Smooth muscle cell (in vitro differentiated cells): ENCODE results near the gene ZNF836. TPM values are rescaled to one million over a fixed set of nuclear protein-coding genes. Genes with fewer than 3 reads are reported as not detected.

Experiments used
- DNase-seq: peaks from one replicate; lab custom pipeline; 2025; ENCODE audit not compliant: unreplicated experiment; lab: John Stamatoyannopoulos, UW
- H2AFZ ChIP-seq: fragments of 200-600 bp; sonication (generic); 2 replicates; pipeline ENCODE4 v1.6.0; 2016; ENCODE audit warnings: antibody characterized with exemption, low read depth, mild to moderate bottlenecking
- H3F3A ChIP-seq: fragments of 200-600 bp; sonication (generic); 2 replicates; pipeline ENCODE4 v1.6.0; 2017; ENCODE audit warnings: antibody characterized with exemption, low read depth
- H3K27ac ChIP-seq: fragments of 200-600 bp; sonication (generic); 2 replicates; pipeline ENCODE4 v1.5.1; 2016; ENCODE audit warnings: low read depth, mild to moderate bottlenecking
- H3K27me3 ChIP-seq: fragments of 200-600 bp; sonication (generic); 2 replicates; pipeline ENCODE4 v1.6.1; 2016; ENCODE audit warnings: low read depth, mild to moderate bottlenecking
- H3K36me3 ChIP-seq: fragments of 200-600 bp; sonication (generic); 2 replicates; pipeline ENCODE4 v1.5.1; 2016; ENCODE audit warnings: low read depth
- H3K4me1 ChIP-seq: fragments of 200-600 bp; sonication (generic); 2 replicates; pipeline ENCODE4 v1.5.1; 2016; ENCODE audit warnings: low read depth
- H3K4me2 ChIP-seq: fragments of 200-600 bp; sonication (generic); 2 replicates; pipeline ENCODE4 v1.6.0; 2016; ENCODE audit warnings: mild to moderate bottlenecking
- H3K4me3 ChIP-seq: fragments of 200-600 bp; sonication (generic); 2 replicates; pipeline ENCODE4 v1.5.1; 2016; ENCODE audit warnings: mild to moderate bottlenecking
- H3K79me2 ChIP-seq: fragments of 200-600 bp; sonication (generic); 2 replicates; pipeline ENCODE4 v1.6.0; 2016; ENCODE audit warnings: low read depth, mild to moderate bottlenecking
- H3K9ac ChIP-seq: fragments of 200-600 bp; sonication (generic); 2 replicates; pipeline ENCODE4 v1.6.0; 2016; ENCODE audit warnings: low read depth
- H3K9me3 ChIP-seq: fragments of 200-600 bp; sonication (generic); replicated peaks from 2 replicates; pipeline ENCODE4 v1.5.1; 2016; ENCODE audit warnings: low read depth
- H4K20me1 ChIP-seq: fragments of 200-600 bp; sonication (generic); 2 replicates; pipeline ENCODE4 v1.6.0; 2016; ENCODE audit warnings: low read depth
- WGBS: methylation state at CpG from one replicate; pipeline ENCODE4 v1.1.7; 2016; ENCODE audit warnings: low lambda C conversion rate; 5-methylcytosine and 5-hydroxymethylcytosine counted together
- polyA plus RNA-seq: library from polyadenylated mRNA; unstranded; fragments of >200 nt; fragmentation: Nextera tagmentation; extraction: Ambion mirVana; gene quantifications from 2 replicates; pipeline ENCODE4 v1.2.1, GENCODE V29; 2016
- total RNA-seq: library from RNA; depleted of rRNA; stranded (reverse); fragments of >200 nt; gene quantifications from 2 replicates; pipeline ENCODE4 v1.2.3, GENCODE V29; 2014
- TF ChIP-seq, protein P1 (sequence below): fragments of 200-600 bp; sonication (generic); IDR thresholded peaks from 2 replicates; pipeline ENCODE4 v1.5.1; 2017; ENCODE audit warnings: borderline replicate concordance, mild to moderate bottlenecking, antibody characterized with exemption; ENCODE audit not compliant: insufficient read depth, poor library complexity, severe bottlenecking

ZNF836 gene
- total and polyA plus RNA-seq, 2 experiments from 2014 or later, result 3.3 to 5.7 TPM

GRCh38 chr19:52141203-52141602 lies 30.2 kb downstream of the ZNF836 start:
- TF ChIP-seq, protein P1, sequence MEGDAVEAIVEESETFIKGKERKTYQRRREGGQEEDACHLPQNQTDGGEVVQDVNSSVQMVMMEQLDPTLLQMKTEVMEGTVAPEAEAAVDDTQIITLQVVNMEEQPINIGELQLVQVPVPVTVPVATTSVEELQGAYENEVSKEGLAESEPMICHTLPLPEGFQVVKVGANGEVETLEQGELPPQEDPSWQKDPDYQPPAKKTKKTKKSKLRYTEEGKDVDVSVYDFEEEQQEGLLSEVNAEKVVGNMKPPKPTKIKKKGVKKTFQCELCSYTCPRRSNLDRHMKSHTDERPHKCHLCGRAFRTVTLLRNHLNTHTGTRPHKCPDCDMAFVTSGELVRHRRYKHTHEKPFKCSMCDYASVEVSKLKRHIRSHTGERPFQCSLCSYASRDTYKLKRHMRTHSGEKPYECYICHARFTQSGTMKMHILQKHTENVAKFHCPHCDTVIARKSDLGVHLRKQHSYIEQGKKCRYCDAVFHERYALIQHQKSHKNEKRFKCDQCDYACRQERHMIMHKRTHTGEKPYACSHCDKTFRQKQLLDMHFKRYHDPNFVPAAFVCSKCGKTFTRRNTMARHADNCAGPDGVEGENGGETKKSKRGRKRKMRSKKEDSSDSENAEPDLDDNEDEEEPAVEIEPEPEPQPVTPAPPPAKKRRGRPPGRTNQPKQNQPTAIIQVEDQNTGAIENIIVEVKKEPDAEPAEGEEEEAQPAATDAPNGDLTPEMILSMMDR, result no peak
- peaks cover 11% of the 10 kb centered on the region for H3K4me1 ChIP-seq
- H3K9ac ChIP-seq, result no peak overlapping the region
- peaks cover 23% of the 10 kb centered on the region for H3K79me2 ChIP-seq
- no peaks in the 10 kb centered on the region for H4K20me1 ChIP-seq
- peaks cover 4% of the 10 kb centered on the region for H3F3A ChIP-seq
- H3K9me3 ChIP-seq, result no peaks in the 10 kb centered on the region
- H3K27me3 ChIP-seq, result no peaks in the 10 kb centered on the region
- peaks cover 5% of the 10 kb centered on the region for H3K36me3 ChIP-seq
- no peak overlapping the region for H3K4me2 ChIP-seq
- DNase-seq, result no peak
- no peak overlapping the region for H3K27ac ChIP-seq
- WGBS, result 92% methylated on average over 2 of the region's 2 CpGs
- no peak overlapping the region for H2AFZ ChIP-seq
- no peak overlapping the region for H3K4me3 ChIP-seq

DNA sequence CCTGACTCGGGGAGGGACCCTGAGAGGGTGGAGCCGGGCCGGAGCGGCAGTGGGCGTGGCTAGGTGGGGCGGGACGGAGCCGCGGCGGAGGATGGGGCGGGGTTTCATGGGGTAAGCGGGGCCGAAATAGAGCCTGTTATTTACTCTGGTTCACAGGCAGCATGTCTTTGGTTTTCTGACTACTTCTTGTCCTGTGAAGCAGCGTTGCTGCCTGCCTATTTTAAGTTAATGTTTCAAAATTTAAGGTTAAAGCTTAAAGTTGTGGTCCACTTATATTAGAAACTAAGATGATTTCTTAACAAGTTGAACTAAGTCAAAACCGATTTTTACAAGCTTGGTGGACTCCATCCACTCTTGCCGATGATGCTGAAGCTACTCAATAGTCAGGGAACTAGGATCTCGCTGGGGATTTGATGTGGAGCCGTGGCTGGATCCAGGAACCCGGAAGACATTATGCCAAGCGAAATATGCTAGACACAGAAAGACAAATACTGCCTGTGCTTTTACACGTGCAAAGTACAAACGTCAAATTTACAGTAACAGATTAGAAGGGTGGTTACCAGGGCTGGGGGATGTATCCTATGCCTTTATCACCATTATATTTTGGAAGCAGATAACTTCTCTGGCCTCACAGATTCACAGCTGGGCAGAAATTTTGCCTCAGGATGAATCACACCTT lies 31.2 kb downstream of the ZNF836 start:
- Histone ChIP-seq H3K27ac (peak overlapping the region; percentile 24), H3K4me2 (peak overlapping the region; percentile 97), H2AFZ (peak overlapping the region; percentile 97), H4K20me1 (no peaks in the 10 kb centered on the region), H3K4me3 (peak overlapping the region; percentile 88), H3K9ac (no peak overlapping the region), H3F3A (peaks cover 4% of the 10 kb centered on the region), H3K4me1 (peaks cover 11% of the 10 kb centered on the region), H3K36me3 (peaks cover 7% of the 10 kb centered on the region), H3K79me2 (peaks cover 34% of the 10 kb centered on the region), H3K27me3 (no peaks in the 10 kb centered on the region), H3K9me3 (no peaks in the 10 kb centered on the region)
- 72% methylated on average over 9 of the region's 22 CpGs for WGBS
- no peak for DNase-seq
- TF ChIP-seq, protein P1, result no peak

DNA sequence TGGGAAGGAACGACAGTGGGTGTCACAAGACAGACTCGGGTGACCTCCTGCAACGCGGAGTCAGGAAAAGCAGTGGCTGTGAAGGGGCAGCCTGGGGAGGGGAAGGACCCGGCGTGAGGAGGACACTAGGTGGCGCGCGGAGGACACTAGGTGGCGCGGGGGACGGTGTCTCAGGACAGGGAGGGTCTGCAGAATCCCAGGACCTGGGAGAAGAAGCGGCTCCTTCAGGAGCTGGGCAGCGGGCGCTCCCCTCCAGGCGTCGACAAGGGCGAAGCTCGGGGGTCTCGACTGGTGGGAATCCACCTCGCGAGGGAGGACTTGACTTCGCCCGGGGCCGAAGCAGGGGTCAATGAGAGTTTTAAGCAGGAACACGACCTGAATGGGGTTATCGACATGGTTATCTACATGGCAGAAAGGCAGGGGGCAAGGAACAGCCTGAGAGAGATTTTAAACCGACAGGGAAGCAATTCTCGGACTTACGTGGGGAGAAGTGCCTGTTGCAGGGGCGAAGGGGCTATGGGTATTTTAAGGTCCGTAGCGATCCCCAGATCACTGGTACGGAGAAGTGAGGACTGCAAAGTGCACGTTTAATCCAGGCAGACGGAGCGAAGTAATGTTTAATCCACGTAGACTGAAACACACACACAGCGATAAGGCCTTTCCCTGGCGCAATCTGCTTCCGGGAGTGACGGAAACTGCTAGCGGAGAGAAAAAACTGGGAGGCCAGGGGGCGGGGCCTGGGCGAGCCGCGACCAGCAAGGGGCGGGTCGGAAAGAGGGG lies 32.0 kb downstream of the ZNF836 start, which contains the start of gene ZNF616:
Gene ZNF616, minus strand, starts transcription at position 687 of the 780 bp plus-strand sequence. CDS start 9,426 bp downstream, outside the sequence.
- DNase-seq, result peak; percentile 95
- no peaks in the 10 kb centered on the region for H3K27me3 ChIP-seq

More for the DNA sequence above, 32.0 kb downstream of the ZNF836 start, which contains the start of gene ZNF616:
- Histone ChIP-seq H3K27ac (peak within 1 kb of the TSS; percentile 85), H3K79me2 (peaks cover 41% of the 10 kb centered on the region), H2AFZ (peak within 1 kb of the TSS; percentile 97), H3K9me3 (no peaks in the 10 kb centered on the region), H3K36me3 (peaks cover 10% of the 10 kb centered on the region), H4K20me1 (no peaks in the 10 kb centered on the region), H3K4me1 (peaks cover 11% of the 10 kb centered on the region), H3K4me3 (peak within 1 kb of the TSS; percentile 88), H3F3A (peaks cover 4% of the 10 kb centered on the region), H3K4me2 (peak within 1 kb of the TSS; percentile 97), H3K9ac (peak within 1 kb of the TSS; percentile 87)
- WGBS, result under 1% methylated on average over 42 of the region's 49 CpGs
- TF ChIP-seq, protein P1, result peak; percentile 63
